Hepatocyte (in vitro differentiated cells): ENCODE measurements around the gene GMDS.

Experiments
- CTCF ChIP-seq: fragments of 200-600 bp; sonication (generic); IDR thresholded peaks from 2 replicates; pipeline ENCODE4 v1.5.1; 2016; ENCODE audit warnings: antibody characterized with exemption, mild to moderate bottlenecking; ENCODE audit not compliant: poor library complexity
- EZH2 ChIP-seq: fragments of 200-600 bp; sonication (generic); IDR thresholded peaks from 2 replicates; pipeline ENCODE4 v1.6.1; 2016; ENCODE audit warnings: antibody characterized with exemption, mild to moderate bottlenecking, borderline replicate concordance

DNA sequence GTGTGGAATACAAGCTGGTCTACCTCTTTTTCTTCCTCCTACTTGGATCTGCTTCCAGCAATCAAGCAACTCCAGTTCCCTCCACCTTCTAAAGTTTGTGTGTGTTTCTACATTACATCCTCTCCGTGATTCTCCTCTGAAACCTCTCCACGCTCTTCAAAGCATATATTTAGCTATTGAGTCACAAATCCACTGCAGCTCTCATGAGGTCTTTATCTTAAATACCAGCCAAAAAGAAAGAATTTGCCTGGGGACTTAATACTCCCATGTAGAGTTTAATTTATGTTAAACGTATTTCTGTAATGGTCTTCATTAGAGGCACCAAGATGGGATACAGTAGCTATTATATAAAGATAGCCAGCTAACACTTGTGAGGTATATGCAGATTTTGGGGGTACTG lies 557.0 kb downstream of the GMDS start:
- no peak for TF ChIP-seq CTCF
- TF ChIP-seq EZH2, result no peak
